NCI-H748 (cell line): ENCODE data around the gene SRP68.

Experiments used
- DNase-seq: peaks from one replicate; lab custom pipeline; 2025; ENCODE audit not compliant: unreplicated experiment; lab: John Stamatoyannopoulos, UW

SRP68 gene

DNA sequence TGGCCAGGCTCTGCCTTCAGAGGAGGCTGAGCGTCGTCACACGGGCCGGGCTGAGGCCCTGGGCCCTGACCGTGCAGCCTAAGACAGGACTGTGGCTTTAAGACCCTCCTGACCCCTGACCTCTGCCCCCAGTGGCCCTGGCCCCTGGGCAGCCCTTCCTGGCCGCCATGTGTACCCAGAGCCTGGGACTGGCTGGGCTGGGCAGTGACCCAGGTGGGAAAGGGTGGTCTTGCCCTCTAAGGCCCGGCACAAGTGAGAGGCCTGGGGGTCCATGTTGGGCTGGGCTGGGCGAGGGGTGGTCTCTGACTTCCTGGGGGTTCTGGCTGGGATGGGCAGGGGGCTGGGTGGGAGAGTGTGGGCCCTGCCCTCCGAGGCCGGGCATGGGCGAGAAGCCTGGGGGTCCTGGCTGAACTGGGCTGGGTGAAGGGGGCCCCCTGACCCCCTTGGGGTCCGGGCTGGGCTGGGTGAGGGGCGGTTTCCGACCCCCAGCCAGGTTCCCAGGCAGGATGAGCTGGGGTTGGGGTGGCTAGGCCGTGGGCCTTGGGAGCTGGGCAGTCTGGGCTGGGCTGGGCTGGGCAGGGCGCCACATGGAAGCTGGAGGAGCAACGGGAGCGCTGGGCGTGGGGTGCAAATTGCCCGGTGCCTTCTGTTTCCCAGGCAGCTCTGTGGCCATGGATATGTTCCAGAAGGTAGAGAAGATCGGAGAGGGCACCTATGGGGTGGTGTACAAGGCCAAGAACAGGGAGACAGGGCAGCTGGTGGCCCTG lies 71.4 kb downstream of the SRP68 start, which contains the start of gene CDK3:
CDK3 (plus strand) TSS at position 101 of the 767 bp plus-strand sequence; CDS start at position 672, 571 bp downstream.
- DNase-seq, result no peak

DNA sequence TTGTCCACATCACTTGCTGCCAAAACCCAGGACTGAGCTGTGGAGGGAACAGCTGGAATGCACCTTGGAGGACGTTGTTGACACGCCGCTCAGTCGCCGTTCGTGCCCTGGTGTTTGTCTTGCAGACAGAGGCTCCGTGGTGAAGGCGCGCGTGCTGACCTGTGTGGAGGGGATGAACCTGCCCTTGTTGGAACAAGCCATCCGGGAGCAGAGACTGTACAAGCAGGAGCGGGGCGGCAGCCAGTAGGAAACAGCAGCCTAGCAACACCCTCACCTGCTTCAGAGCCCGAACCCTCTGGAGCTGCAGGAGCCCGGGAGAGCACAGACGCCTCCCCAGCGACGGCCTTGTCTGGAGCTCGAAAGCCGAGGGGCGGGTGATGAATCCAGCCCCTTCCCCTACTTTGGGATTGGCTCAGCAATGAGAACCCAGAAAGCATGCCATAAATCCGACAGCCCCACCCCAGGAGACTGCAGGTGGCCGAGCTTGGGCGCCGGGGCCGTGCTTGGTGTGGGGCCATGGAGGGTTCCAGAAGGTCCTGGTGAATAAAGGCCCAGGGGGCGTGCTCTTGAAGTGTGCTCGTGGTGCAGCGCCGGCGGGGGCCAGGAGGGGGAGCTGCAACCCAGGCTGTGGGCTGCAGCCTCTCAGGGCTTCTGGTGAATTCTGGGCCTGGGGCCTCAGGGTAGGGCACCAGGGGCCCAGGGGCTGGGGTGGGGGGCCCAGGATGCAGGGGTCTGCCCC lies 72.1 kb downstream of the SRP68 start:
- DNase-seq, result peak; percentile 18

DNA sequence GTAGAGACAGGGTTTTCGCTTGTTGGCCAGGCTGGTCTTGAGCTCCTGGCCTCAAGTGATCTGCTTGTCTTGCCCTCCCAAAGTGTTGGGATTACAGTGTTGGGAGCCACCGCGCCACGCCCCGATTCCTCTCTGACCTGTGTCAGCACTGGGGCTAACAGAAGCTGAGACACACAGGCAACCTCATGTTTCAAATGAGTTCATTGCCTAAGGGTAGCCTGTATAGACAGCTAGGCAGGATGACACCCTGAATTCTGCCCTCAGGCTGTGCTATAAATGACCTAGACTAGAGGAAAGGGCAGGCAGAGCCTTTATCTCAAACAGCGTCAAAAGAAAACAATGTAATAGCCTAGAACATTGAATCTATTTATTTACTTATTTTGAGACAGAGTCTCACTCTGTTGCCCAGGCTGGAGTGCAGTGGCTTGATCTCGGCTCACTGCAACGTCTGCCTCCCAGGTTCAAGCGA lies 74.0 kb downstream of the SRP68 start:
- no peak for DNase-seq

DNA sequence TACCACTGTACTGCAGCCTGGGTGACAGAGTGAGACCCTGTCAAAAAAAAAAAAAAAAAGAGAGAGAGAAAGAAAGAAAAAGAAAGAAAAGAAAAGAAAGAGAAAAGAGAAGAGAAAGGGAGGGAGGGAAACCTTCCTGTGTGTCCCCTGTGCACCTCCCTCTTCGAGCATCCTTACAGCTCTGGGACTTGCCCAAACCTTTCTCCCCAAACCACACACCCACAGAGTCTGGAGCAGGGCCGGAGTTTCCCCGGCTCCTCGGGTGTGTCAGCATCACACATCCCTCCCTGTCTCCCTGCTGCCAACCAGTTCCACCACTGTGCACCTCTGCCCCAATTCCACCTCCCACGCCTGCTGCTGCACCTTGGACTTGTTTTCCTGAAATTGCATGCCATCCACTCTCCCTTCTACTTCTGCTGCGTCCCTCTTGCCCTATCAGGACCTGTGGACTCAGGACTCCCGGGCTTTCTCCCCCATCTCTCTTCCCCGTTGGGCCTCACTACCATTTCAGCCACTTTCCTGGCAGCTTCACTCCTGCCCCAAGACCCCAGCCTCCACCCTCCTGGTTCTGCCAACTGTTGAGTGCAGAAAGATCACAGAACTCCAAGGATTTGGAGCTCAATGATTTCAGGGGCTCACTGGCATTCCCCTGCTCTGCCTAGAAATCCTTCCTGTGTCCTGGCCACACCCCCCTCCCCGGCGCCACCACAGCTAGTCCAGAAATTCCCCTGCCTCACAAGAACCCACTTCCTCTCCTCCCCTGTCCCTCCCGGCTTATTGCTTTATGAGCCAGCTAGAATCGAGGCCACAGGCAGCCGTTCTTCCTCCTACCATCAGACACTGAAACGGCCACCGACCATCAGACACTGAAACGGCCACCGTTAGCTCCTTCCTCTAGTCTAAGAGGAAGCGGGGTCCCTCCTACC lies 75.4 kb downstream of the SRP68 start:
- DNase-seq, result no peak

DNA sequence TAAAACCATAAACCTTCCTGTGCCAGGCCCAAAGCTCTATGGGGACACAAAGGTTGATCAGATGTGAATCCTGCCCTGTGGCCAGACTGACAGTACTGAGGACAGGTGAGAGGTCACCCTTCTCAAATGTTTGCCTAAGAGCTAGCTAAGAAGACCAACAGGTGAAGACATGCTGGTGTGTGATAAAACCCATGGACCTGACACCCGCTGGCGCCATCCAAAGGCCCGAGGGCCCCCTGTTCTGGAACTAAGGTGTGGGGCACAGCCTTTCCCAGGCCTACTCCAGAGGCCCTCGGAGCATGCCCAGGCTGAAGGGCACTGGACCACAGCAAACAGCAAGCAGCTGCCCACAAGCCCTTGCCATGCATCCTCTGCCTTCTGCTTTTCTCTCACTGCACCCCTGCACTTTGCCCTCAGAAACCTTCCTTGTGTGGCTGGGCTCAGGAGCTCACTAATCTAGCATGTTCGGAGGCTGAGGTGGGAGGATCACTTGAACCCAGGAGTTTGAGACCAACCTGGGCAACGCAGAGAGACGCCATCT lies 76.9 kb downstream of the SRP68 start:
- DNase-seq, result no peak

DNA sequence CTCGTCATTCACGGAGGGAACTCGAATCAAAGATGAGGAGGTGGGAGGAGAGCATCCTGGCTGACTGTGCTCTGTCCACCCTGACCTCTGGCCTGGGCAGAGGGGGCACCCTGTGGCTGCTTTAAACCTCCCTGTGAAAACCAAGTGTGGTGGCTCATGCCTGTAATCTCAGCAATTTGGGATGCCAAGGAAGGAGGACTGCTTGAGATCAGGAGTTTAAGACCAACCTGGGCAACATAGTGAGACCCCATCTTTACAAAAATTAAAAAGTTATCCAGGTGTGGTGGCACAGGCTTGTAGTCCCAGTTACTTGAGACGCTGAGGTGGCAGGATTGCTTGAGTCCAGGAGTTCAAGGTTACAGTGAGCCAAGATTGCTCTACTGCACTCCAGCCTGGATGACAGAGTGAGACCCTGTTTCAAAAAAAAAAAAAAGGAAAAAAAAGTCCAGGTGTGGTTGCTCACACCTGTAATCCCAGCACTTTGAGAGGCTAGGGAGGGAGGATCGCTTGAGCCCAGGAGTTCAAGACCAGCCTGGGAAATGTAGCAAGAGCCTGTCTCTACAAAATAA lies 77.4 kb downstream of the SRP68 start:
- DNase-seq, result no peak

DNA sequence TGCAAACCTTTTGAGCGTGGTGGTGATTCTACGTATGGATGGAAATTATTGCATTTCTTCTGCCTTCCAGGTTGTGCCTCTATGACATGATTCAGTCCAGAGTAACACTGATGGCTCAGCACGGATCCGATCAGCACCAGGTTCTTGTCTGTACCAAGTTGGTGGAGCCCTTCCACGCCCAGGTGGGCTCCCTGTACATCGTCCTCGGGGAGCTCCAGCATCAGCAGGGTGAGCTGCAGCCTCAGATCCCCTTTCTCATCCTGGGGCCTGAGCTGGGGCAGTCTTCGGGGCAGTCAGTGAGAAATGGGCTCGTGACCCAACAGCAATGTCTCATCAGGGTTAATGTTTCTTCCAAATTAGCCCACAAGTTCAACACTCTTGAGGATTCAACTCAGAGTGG lies 80.9 kb downstream of the SRP68 start:
- no peak for DNase-seq
